Measurements from ENCODE around the gene ACSF3. TPM values are rescaled to one million over a fixed set of nuclear protein-coding genes. Genes with fewer than 3 reads are reported as not detected.

The ACSF3 gene
- total and polyA plus RNA-seq, 2 donors (not counting 1 experiment from before 2014, with no cell fraction given) = 9.2 to 23.1 TPM

GRCh38 chr16:89054261-89054661 is 39.4 kb upstream of the ACSF3 start:
- Histone ChIP-seq H3K4me1 (ENCODE audit: control insufficient read depth, extremely low read depth, insufficient read depth, low read length) (no peaks in the 10 kb centered on the region), H3K79me2 (ENCODE audit: control insufficient read depth, insufficient read depth, low read length) (no peaks in the 10 kb centered on the region), H2AFZ (ENCODE audit: low read length) (no peak overlapping the region), H3K4me3 (replicated peaks in 1 of 4; ENCODE audit: control extremely low read depth in 1 of 4, insufficient read depth in 1 of 4, low read depth in 3 of 4, low read length in 4 of 4) (no peak overlapping the region), H3K36me3 (ENCODE audit: control insufficient read depth, insufficient read depth, low read length) (no peaks in the 10 kb centered on the region), H3K27ac (ENCODE audit: insufficient read depth, low read length) (no peak overlapping the region), H3K9ac (ENCODE audit: insufficient read depth, low read length) (no peak overlapping the region), H3K4me2 (ENCODE audit: extremely low read depth, insufficient read depth, low read length) (no peak overlapping the region), H3K27me3 (ENCODE audit: control insufficient read depth, insufficient read depth, low read length) (no peaks in the 10 kb centered on the region), H4K20me1 (ENCODE audit: control insufficient read depth, extremely low read depth, insufficient read depth, low read length) (no peaks in the 10 kb centered on the region), H3K9me3 (ENCODE audit: control insufficient read depth, insufficient read depth, low read depth, low read length) (no peaks in the 10 kb centered on the region)
- TF ChIP-seq, protein P1, sequence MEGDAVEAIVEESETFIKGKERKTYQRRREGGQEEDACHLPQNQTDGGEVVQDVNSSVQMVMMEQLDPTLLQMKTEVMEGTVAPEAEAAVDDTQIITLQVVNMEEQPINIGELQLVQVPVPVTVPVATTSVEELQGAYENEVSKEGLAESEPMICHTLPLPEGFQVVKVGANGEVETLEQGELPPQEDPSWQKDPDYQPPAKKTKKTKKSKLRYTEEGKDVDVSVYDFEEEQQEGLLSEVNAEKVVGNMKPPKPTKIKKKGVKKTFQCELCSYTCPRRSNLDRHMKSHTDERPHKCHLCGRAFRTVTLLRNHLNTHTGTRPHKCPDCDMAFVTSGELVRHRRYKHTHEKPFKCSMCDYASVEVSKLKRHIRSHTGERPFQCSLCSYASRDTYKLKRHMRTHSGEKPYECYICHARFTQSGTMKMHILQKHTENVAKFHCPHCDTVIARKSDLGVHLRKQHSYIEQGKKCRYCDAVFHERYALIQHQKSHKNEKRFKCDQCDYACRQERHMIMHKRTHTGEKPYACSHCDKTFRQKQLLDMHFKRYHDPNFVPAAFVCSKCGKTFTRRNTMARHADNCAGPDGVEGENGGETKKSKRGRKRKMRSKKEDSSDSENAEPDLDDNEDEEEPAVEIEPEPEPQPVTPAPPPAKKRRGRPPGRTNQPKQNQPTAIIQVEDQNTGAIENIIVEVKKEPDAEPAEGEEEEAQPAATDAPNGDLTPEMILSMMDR (conservative IDR thresholded peaks at IDR 0.05 in 1 of 2, IDR thresholded peaks at IDR 0.05 in 1 of 2; ENCODE audit: low read depth in 1 of 2, low read length in 2 of 2) = no peak
- TF ChIP-seq EZH2 (IDR thresholded peaks at IDR 0.05; ENCODE audit: low read length, missing control alignments) = no peak
- DNase-seq (ENCODE audit: low read depth in 2 of 2) = no peak

GRCh38 chr16:89054714-89055113 is 38.9 kb upstream of the ACSF3 start:
- no peaks in the 10 kb centered on the region for H3K9me3 ChIP-seq (ENCODE audit: control insufficient read depth, insufficient read depth, low read depth, low read length)
- no peak overlapping the region for H3K27ac ChIP-seq (ENCODE audit: insufficient read depth, low read length)
- no peak overlapping the region for H3K9ac ChIP-seq (ENCODE audit: insufficient read depth, low read length)
- no peak for TF ChIP-seq EZH2 (IDR thresholded peaks at IDR 0.05; ENCODE audit: low read length, missing control alignments)
- TF ChIP-seq, protein P1 (conservative IDR thresholded peaks at IDR 0.05 in 1 of 2, IDR thresholded peaks at IDR 0.05 in 1 of 2; ENCODE audit: low read depth in 1 of 2, low read length in 2 of 2) = no peak
- no peaks in the 10 kb centered on the region for H3K79me2 ChIP-seq (ENCODE audit: control insufficient read depth, insufficient read depth, low read length)
- H3K27me3 ChIP-seq (ENCODE audit: control insufficient read depth, insufficient read depth, low read length) = no peaks in the 10 kb centered on the region
- H4K20me1 ChIP-seq (ENCODE audit: control insufficient read depth, extremely low read depth, insufficient read depth, low read length) = no peaks in the 10 kb centered on the region
- H3K4me1 ChIP-seq (ENCODE audit: control insufficient read depth, extremely low read depth, insufficient read depth, low read length) = no peaks in the 10 kb centered on the region
- no peak for DNase-seq (ENCODE audit: low read depth in 2 of 2)
- H3K36me3 ChIP-seq (ENCODE audit: control insufficient read depth, insufficient read depth, low read length) = no peaks in the 10 kb centered on the region
- H2AFZ ChIP-seq (ENCODE audit: low read length) = no peak overlapping the region
- no peak overlapping the region for H3K4me3 ChIP-seq (replicated peaks in 1 of 4; ENCODE audit: control extremely low read depth in 1 of 4, insufficient read depth in 1 of 4, low read depth in 3 of 4, low read length in 4 of 4)
- no peak overlapping the region for H3K4me2 ChIP-seq (ENCODE audit: extremely low read depth, insufficient read depth, low read length)

DNA sequence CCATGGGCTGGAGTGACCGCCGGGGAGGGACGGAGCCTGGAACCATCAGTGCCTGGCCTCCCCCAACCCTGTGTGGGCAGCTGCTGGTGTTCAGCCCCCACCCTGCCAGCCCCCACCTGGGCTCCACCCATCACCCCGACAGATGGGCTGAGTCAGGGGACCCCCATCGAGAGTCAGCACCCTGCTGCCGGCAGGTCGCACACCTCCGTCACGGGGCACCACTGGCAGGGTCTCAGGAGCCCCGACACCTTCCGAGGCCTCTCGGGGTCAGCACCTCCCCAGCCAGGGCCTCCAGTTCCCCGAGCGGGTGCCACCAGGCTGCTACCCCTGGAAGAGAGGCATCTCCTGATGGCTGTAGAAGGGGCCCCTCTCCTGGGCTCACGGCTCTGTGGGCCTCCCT is 38.3 kb upstream of the ACSF3 start:
- H3K4me1 ChIP-seq (ENCODE audit: control insufficient read depth, extremely low read depth, insufficient read depth, low read length) = no peaks in the 10 kb centered on the region
- H2AFZ ChIP-seq (ENCODE audit: low read length) = no peak overlapping the region
- no peak for DNase-seq (ENCODE audit: low read depth in 2 of 2)
- H3K36me3 ChIP-seq (ENCODE audit: control insufficient read depth, insufficient read depth, low read length) = no peaks in the 10 kb centered on the region
- H3K27ac ChIP-seq (ENCODE audit: insufficient read depth, low read length) = no peak overlapping the region
- no peak overlapping the region for H3K9ac ChIP-seq (ENCODE audit: insufficient read depth, low read length)
- no peaks in the 10 kb centered on the region for H3K9me3 ChIP-seq (ENCODE audit: control insufficient read depth, insufficient read depth, low read depth, low read length)
- no peaks in the 10 kb centered on the region for H3K27me3 ChIP-seq (ENCODE audit: control insufficient read depth, insufficient read depth, low read length)
- H4K20me1 ChIP-seq (ENCODE audit: control insufficient read depth, extremely low read depth, insufficient read depth, low read length) = no peaks in the 10 kb centered on the region
- H3K4me2 ChIP-seq (ENCODE audit: extremely low read depth, insufficient read depth, low read length) = no peak overlapping the region
- TF ChIP-seq, protein P1 (conservative IDR thresholded peaks at IDR 0.05 in 1 of 2, IDR thresholded peaks at IDR 0.05 in 1 of 2; ENCODE audit: low read depth in 1 of 2, low read length in 2 of 2) = no peak
- no peak for TF ChIP-seq EZH2 (IDR thresholded peaks at IDR 0.05; ENCODE audit: low read length, missing control alignments)
- no peaks in the 10 kb centered on the region for H3K79me2 ChIP-seq (ENCODE audit: control insufficient read depth, insufficient read depth, low read length)
- no peak overlapping the region for H3K4me3 ChIP-seq (replicated peaks in 1 of 4; ENCODE audit: control extremely low read depth in 1 of 4, insufficient read depth in 1 of 4, low read depth in 3 of 4, low read length in 4 of 4)

Measured in fibroblast of lung (primary cell).